ENCODE measurements around the gene TMEM161A. TPM values are rescaled to one million over a fixed set of nuclear protein-coding genes. Genes with fewer than 3 reads are reported as not detected.

Gene TMEM161A
- total and polyA plus RNA-seq, 9 of the 15 experiments (the other 6 are each of a cell fraction or from before 2014, with no cell fraction given), result 0.63 to 92.3 (median 38.9) TPM

GRCh38 chr19:19123386-19123785 lies 14.9 kb downstream of the TMEM161A start:
- Histone ChIP-seq H2AFZ (ENCODE audit: low read depth, low read length) (no peak overlapping the region), H3K36me3 (ENCODE audit: control insufficient read depth, insufficient read depth, low read length) (peaks cover 48% of the 10 kb centered on the region), H3K4me1 (replicated peaks in 1 of 2; ENCODE audit: control insufficient read depth in 2 of 2, insufficient read depth in 2 of 2, low read length in 2 of 2) (peaks cover 8 to 29% of the 10 kb centered on the region in 2 experiments), H3K27me3 (ENCODE audit: control insufficient read depth in 2 of 2, insufficient read depth in 2 of 2, low read length in 2 of 2) (no peaks in the 10 kb centered on the region), H3K9me1 (ENCODE audit: control insufficient read depth, insufficient read depth, low read length) (no peaks in the 10 kb centered on the region), H3K4me2 (ENCODE audit: insufficient read depth, low read length) (no peak overlapping the region), H3K9me3 (replicated peaks; ENCODE audit: control insufficient read depth, insufficient read depth, low read depth, low read length) (no peaks in the 10 kb centered on the region), H3K9ac (ENCODE audit: insufficient read depth in 1 of 2, low read depth in 2 of 2, low read length in 2 of 2) (no peak overlapping the region), H3K4me3 (no peak overlapping the region), H3K27ac (ENCODE audit: extremely low read depth, low read depth, low read length) (no peak overlapping the region), H3K79me2 (ENCODE audit: control insufficient read depth, insufficient read depth, low read length) (no peaks in the 10 kb centered on the region; the same call in 2 of the 3 replicates), H4K20me1 (replicated peaks; ENCODE audit: control insufficient read depth, insufficient read depth, low read length) (no peaks in the 10 kb centered on the region)
- FAIRE-seq, result peak; percentile 52
- POLR2A ChIA-PET, result no interaction called here
- intact Hi-C loops (cut with micrococcal nuclease), result no loop called here
- no TSS peak for BruUV-seq (replicated peaks)
- in situ Hi-C loops (cut with MboI), result no loop called here
- DNase-seq (ENCODE audit: extremely low read depth in 1 of 4, low spot score in 3 of 4), result no peak
- CTCF ChIA-PET (ENCODE audit: low intra/inter-chr PET ratio), result no interaction called here
- no peak for ATAC-seq
- TF ChIP-seq RREB1 (CRISPR knock-in tag; IDR thresholded peaks at IDR 0.05) (no peak), SRSF7 (optimal IDR thresholded peaks at IDR 0.05; ENCODE audit: low read depth, low read length) (no peak), ZBTB49 (CRISPR knock-in tag; IDR thresholded peaks at IDR 0.05; ENCODE audit: borderline replicate concordance) (no peak), KAT8 (IDR thresholded peaks at IDR 0.05; ENCODE audit: low read depth) (no peak), RBM25 (IDR thresholded peaks at IDR 0.05; ENCODE audit: low read depth, low read length, severe bottlenecking) (peak; percentile 58), MAFK (IDR thresholded peaks at IDR 0.05; ENCODE audit: low read length) (no peak), DPF2 (IDR thresholded peaks at IDR 0.05) (no peak), ELF1 (tag; IDR thresholded peaks at IDR 0.05) (no peak), NCOA6 (IDR thresholded peaks at IDR 0.05) (no peak), HLTF (IDR thresholded peaks at IDR 0.05) (no peak), ZNF280A (IDR thresholded peaks at IDR 0.05; ENCODE audit: low read depth, partially characterized antibody) (peak; percentile 9), SNAPC5 (CRISPR knock-in tag; IDR thresholded peaks at IDR 0.05) (no peak), CBX3 (IDR thresholded peaks at IDR 0.05; ENCODE audit: borderline replicate concordance in 1 of 2, low read length in 2 of 2) (0 out of 3 replicates have a peak, but pooled peaks of 1 of the 2 experiments have one; percentile 19), NCOA4 (IDR thresholded peaks at IDR 0.05; ENCODE audit: partially characterized antibody) (no peak), CHD1 (IDR thresholded peaks at IDR 0.05; ENCODE audit: low read length) (no peak)
